ENCODE data around the gene ABCA2.

The ABCA2 gene

GRCh38 chr9:136958898-136959850, 68.9 kb downstream of the ABCA2 start:
- no peak for TF ChIP-seq CTCF (IDR thresholded peaks at IDR 0.05; ENCODE audit: low read depth, low read length)
- no peak for DNase-seq (ENCODE audit: low read depth in 2 of 2)
- H3K4me3 ChIP-seq (replicated peaks in 1 of 2; ENCODE audit: low read depth in 2 of 2, low read length in 2 of 2), result no peak overlapping the region

GRCh38 chr9:136958473-136958872, 69.6 kb downstream of the ABCA2 start:
- no peak overlapping the region for H3K4me3 ChIP-seq (replicated peaks in 1 of 2; ENCODE audit: low read depth in 2 of 2, low read length in 2 of 2)
- TF ChIP-seq CTCF (IDR thresholded peaks at IDR 0.05; ENCODE audit: low read depth, low read length), result no peak

GRCh38 chr9:136957901-136958300, 70.1 kb downstream of the ABCA2 start:
- H3K4me3 ChIP-seq (replicated peaks in 1 of 2; ENCODE audit: low read depth in 2 of 2, low read length in 2 of 2), result no peak overlapping the region
- TF ChIP-seq CTCF (IDR thresholded peaks at IDR 0.05; ENCODE audit: low read depth, low read length), result no peak
- DNase-seq (ENCODE audit: low read depth in 2 of 2), result no peak

More at GRCh38 chr9:136958473-136958872, 69.6 kb downstream of the ABCA2 start:
- no peak for DNase-seq (ENCODE audit: low read depth in 2 of 2)

GRCh38 chr9:136957461-136957860, 70.6 kb downstream of the ABCA2 start:
- no peak for TF ChIP-seq CTCF (IDR thresholded peaks at IDR 0.05; ENCODE audit: low read depth, low read length)
- no peak for DNase-seq (ENCODE audit: low read depth in 2 of 2)
- H3K4me3 ChIP-seq (replicated peaks in 1 of 2; ENCODE audit: low read depth in 2 of 2, low read length in 2 of 2), result no peak overlapping the region

All from cardiac fibroblast (primary cell).